Fibroblast of skin of left quadriceps (primary cell): ENCODE results near the gene BPNT1.
"Not testable (repeated sequence)": the region's sequence is repeated elsewhere in the genome, so short reads cannot be mapped to it uniquely, and the experiment has no call there.

ENCODE experiments used
- DNase-seq, 2 experiments: peaks; one replicate each; pipeline ENCODE4 v3.0.0-alpha.2; 2013; ENCODE audit warnings: low read depth in 2 of 2

Gene BPNT1, protein sequence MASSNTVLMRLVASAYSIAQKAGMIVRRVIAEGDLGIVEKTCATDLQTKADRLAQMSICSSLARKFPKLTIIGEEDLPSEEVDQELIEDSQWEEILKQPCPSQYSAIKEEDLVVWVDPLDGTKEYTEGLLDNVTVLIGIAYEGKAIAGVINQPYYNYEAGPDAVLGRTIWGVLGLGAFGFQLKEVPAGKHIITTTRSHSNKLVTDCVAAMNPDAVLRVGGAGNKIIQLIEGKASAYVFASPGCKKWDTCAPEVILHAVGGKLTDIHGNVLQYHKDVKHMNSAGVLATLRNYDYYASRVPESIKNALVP

DNA sequence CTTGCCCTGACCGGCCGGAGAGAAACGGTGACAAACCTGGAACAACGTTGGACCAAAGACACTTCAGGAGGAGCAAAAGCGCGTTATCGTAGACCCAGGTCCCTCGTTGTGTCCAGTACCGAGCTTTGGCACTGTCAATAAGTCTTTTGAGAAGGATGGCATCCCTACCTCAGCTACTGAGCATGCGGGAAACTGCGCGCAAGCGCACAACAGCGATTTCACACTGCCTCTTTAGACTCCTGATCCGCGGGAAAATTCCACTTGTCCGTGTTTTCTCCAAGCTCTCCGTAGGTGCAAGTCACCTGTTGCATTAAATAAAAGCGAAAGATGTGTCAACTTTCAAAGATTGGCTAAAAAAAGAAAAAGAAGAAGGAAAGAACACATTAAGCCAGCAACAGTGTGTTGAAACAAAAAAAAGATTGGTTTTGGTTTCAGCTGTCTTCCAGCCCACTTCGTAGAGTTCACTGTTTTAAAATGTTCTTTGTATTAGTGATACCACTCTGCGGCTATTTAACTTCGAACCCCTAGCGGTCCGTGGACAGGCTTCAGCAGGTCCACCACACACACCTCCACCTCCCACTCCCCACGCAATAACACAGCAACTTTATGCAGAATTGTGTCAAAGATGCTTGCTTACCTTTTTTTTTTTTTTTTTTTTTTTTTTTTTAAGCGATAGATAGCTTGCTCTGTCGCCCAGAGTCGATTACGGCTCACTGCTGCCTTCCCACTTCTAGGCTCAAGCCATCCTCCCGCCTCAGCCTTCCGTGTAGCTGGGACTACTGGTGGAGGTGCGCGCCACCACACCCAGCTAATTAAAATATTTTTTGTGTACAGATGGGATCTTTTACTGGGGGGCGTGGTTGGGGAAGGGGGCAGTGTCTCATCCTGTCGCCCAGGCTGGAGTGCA, at the start of gene BPNT1:
Gene BPNT1 (minus strand): TSS at position 139 of the 907 bp plus-strand sequence. CDS start 9,942 bp downstream, outside the sequence.
- peak; percentile 80 to 82 for DNase-seq

DNA sequence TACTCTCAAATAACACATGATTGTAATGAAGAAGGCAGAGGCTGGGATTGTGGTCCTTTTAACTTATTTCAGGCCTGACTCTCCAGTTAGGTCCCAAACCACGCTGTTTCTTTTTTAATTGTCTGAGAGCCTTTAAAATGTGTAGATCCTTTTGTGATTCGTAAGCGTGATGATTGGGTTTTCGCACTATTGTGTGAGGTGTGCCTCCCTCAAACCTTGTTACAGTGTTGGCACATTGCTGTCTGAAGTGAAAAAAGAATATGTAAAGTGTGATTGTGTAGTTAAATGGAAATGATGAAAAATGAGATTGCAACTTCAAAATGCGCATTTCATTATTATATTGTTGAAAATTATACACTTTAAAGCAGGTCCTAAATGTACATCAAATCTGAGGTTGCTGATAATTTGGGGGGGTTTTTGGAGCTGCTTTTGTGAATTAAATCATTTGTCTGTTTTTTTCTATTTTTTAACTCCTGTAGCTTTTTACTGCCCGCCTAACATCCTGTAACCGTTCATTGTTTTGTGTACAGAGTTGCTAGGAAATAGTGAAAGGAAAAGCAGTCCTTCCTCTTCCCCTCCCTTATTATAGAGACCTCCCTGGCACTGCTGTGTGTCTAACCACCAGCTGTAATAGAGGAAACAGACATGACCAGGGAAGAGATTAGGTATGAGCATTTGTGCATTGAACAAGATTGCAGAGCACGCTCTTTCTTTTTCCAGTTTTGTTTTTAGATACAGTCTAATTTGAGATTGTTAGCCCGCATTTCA, 47.6 kb upstream of the BPNT1 start:
- DNase-seq, result no peak

DNA sequence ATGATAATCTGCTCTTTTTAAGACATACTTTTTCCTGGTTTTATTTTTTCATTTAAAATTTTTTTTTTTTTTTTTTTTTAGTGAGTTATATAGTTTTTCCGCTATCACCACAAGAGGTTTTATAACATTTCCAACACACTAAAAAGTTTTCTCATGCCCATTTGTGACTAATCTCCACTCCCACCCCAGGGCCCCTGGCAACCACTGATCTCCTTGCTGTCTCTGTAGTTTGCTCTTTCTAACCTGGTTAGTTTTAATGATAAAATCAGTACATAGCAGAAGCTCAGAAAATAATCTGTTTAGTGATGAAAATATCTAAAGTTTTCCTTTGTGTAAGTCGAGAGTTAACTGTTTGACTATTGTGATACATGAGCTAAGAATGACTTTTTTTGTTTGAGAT, 46.2 kb upstream of the BPNT1 start:
- DNase-seq, result no peak

DNA sequence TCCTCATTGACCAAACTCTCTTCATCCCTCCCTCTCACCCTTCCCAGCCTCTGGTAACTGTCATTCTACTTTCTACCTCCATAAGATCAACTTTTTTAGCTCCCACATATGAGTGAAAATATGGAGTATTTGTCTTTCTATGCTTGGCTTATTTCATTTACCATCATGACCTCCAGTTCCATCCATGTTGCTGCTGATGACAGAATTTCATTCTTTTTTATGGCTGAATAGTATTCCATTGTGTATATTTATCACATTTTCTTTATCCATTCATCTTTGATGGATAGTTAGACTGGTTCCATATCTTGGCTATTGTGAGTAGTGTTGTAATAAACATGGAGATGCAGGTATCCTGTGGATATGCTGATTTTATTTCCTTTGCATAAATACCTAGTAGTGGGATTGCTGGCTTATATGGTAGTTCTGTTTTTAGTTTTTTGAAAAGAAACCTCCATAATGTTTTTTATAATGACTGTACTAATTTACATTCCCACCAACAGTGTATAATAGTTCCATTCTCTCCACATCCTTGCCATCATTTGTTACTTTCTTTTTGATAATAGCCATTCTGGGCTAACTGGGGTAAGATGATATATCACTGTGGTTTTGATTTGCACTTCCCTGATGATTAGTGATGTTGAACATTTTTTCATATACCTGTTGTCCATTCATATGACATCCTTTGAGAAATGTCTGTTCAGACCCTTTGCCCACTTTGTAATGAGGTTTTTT, 40.1 kb upstream of the BPNT1 start:
- no peak for DNase-seq

DNA sequence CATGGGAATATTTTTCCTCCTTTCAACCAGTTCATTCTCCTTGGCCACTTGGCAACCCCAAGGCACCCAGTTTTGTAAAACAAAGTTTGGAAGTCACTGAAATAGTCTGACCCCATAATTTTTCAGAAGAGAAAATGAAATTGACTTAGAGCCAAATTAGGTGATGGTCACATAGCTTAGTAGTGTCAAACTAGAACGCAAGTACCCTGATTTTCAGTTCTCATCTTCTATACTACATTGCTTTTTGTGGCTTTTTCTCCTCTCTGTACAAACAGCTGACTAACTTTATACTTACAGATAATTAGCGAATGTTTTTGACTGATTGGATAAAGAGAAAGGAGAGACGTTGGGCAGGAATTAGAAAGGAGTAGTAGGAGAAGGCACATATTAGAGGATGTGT, 37.5 kb upstream of the BPNT1 start:
- DNase-seq, result no peak

DNA sequence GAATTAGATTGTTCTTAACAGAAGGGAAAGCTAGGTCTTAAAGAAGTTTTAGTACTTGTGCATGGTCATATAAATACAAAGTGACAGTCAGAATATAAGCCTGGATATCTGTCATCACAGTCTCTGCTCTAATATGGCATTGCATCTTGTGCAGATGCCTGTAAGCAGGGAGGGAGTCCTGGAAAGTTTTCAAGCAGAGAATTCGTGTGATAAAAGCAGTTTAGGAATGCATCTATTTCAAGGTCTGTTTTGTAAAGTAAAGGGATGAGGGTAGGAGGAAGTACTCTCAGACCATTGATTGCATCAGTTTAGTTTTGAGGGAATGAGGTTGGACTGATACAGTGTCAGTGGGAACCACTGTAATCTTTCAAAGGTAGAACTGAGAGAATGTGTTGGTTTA, 35.0 kb upstream of the BPNT1 start:
- DNase-seq, result peak; percentile 43 to 46

DNA sequence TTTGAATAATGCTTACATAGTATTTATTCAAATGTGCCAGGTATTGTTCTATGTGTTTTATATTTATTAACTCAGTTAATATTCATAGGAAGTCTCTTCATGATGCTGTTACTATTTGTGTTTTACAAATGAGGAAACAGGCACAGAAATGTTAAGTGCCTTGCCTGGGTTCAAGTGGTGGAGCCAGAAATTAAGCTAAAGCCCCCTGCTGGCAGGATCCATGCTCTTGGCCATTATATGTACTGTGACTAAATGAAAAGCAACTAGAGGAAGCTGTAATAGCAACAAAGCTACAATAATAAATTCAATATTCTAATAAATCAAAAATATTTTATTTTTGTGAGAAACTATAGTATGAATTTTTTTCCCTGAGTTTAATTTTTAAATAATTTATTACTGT, 34.3 kb upstream of the BPNT1 start:
- no peak for DNase-seq

DNA sequence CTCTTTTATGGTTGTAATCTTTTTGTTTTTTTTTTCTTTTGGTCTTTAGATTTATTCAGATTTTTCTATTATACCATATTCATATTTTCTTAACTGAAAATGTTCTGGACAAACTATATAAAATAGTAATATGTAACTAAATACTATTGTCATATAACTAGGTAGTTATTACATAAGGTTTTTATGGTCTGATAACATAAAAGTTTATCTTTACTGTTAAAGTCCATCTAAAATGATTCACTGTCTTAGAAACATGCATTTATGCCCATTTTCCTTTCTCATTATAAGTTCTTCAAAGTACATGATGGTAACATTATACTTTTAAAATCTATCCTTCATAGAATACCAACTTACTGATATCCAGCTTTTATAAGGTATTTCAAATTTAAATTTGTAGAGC, 33.5 kb upstream of the BPNT1 start:
- no peak for DNase-seq

DNA sequence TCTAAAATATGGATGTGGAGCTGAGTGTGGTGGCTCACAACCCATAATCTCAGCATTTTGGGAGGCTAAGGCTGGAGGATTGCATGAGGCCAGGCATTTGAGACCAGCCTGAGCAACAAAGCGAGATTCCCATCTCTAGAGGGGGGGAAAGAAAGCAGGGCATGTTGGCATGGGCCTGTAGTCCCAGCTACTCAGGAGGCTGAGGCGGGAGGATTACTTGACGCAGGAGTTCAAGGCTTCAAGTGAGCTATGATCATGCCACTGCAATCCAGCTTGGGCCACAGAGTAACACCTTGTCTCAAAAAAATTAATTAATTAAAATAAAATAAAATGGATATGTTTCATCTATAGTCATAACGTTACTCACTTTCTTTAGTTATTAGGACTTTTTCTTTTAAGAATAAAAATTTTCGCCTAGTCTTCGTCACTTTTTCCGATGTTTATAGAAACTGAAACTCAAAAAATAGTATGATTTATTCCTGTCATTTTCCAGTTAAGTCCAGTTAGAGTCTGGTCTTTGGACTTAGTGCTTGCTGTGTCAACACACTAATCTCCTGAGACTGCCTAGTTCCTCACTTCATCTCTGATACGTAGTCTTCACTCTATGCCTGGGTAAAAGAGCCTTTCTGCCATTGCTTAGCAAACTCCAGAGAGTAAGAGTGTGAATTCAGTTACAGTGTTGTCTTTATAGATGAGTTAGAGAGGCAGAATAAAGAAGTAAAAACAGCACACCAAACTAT, 32.4 kb upstream of the BPNT1 start:
- no peak for DNase-seq

DNA sequence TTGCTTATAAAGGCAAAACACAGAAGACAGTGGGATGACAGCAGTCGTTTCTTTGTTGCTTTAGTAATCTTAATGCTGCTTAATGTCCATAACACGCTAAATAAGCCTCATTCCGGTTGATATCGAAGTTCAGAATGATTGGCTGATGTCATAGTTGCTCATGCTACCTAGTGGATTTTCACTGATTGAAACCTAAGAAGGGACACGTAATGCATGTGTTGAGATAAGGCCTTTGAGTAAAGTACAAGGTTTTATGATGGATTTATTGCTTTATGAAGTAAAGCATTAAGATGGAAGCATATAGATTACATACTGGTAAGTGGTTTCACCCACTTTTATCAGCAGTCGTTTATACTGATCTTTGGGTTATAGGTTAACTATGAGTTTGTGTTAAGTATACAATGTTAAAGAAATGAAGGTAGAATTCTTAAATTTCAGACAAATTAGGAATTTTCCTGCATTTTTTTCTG, 29.5 kb upstream of the BPNT1 start:
- no peak for DNase-seq

DNA sequence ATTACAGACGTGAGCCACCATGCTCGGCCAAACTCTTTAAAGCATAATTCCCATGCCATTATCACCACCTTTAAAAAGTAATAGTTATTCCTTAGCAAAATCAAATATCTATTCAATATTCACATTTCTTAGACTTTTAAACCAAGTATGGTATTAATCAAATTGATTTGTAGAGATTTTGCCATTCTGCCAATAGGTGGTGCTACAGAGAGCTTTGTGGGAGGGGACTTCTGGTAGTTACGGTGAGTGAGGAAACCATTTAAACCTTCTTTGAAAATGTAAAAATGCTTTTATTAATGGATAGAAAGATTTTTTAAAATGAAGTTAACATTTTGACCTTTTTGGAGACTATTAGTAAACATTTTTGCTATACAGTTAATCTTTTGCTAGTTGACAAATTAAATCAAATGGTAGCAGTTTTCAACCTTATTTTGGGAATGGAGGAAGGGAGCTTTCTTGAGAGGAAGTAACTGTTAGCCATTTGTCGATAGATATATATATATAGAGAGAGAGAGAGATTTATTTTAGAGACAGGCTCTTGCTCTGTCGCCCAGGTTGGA, 23.6 kb upstream of the BPNT1 start:
- DNase-seq, result no peak

DNA sequence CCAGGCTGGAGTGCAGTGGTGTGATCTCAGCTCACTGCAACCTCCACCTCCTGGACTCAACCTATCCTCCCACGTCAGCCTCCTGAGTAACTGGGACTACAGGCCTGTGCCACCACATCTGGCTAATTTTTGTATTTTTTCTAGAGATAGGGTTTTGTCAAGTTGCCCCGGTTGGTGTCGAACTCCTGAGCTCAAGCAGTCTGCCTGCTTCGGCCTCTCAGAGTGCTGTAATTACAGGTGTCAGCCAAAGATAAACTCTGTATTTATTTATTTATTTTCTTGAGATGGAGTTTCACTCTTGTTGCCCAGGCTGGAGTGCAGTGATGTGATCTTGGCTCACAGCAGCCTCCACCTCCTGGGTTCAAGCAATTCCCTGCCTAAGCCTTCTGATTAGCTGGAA, 23.0 kb upstream of the BPNT1 start:
- not testable (repeated sequence) for DNase-seq

DNA sequence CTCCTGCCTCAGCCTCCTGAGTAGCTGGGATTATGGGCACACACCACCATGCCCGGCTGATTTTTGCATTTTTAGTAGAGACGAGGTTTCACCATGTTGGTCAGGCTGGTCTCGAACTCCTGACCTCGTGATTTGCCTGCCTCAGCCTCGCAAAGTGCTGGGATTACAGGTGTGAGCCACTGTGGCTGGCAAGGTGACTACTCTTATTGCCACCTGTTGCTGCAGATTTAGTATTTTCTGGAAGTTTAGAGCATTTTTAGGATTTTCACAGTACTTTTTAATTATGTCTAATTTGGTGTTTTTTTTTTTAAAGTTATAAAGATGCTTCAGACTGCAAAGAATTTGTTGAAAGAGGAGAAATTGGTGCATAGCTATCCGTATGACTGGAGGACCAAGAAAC, 20.9 kb upstream of the BPNT1 start:
- not testable (repeated sequence) for DNase-seq

DNA sequence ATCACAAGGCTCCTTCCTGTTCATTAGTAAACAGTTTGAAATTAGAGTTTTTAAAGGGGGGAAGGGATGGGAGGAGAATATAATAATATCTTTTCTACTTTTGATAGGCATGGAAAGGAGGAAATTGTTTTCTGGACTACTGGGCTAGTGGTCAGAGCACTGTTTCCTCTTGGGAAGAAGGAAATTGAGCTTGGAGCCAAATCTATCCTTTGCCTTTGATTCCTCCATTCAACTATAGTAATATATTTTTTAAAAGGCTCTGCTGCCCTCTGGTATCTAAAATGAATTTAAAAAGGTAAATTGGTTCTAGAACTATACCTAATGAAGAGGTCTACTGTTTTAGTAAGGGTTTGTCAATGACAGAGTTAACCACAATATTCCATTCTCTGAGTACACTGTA, 10.2 kb upstream of the BPNT1 start:
- DNase-seq, result no peak

DNA sequence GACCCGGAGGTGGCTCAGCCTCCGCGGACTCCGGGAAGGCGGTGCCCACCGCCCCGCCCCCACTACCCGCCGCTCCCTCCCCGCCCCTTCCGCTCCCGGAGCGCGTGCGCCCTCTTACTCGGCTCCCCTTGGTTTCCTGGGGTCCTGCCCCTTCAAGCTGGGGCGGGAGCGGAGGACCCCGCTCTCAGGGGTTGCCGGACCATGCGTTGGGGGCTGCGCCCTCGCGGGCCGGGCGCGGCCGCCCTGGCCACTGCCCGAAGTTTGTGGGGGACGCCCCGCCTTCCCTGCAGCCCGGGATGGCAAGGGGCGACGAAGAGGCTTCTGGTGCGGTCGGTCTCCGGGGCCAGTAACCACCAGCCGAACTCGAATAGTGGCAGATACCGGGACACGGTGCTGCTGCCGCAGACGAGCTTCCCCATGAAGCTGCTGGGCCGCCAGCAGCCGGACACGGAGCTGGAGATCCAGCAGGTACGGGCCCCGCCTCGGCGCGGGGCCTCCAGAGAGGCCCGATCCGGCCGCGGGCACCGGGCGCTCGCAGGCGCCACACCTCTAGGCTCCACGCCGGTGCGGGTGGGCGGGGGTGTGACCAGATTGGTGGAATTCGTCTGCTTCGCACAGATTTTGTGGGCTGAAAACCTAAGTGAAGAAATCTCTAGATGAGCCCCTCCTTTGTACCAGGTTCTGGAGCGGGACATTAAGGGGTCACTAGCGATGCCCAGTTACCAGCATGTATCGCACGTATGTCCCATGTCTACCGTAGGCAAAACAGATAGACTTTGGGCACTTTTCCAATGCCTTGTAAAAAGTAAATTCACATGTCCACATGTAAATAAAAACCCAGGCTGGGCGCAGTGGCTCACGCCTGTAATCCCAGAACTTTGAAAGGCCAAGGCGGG, 4.7 kb upstream of the BPNT1 start, which contains the start of gene IARS2:
Gene IARS2 (plus strand): TSS at position 117 of the 896 bp plus-strand sequence. CDS start 85 bp downstream, at position 202.
- DNase-seq, result peak; percentile 59 to 63

DNA sequence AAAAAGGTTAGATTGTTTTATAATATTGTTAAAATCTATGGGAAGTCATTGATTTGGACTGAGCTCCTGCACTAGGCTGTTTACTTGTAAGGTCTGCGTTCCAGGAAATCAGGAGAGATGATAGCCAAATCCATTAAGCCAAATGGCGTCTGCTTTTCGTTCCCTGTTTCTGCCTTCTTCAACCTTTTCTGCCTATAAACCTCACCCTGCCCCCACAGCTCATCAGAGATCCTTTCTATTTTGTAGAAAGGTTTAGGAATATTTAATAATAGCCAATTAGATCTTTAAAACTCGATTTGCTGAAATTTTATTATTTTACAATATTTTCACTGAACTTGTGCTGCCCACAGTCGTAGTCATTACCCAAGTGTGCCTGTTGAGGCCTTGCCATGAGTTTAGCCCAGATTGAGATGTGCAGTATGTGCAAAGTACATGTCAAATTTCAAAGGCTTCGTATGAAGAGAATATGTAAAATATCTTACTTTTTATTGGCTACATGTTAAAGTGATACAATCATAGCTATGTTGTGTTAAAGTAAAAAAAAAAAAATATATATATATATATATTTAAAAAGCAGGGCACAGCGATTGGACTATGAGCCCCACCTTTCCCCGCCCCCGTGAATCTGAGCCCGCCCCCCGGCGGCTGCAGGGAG, 3.9 kb upstream of the BPNT1 start:
- no peak for DNase-seq

DNA sequence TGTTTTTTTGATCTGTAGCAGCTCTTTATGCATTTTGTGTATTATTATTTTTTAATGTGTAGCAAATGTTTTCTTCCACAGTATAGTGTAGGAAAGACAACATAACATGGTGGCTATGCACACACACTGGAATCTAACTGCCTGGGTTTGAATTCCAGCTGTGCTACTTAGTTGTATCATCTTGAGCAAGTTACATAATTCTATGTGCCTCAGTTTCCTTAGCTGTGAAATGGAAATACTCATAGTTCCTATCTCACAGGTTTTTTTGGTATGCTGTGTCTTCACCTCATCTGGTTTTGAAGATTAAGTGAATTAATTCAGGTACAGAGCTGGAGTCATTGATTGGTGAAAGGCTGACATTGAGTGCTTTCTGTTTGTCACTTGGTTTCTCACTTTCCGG, 3.1 kb upstream of the BPNT1 start:
- no peak for DNase-seq

DNA sequence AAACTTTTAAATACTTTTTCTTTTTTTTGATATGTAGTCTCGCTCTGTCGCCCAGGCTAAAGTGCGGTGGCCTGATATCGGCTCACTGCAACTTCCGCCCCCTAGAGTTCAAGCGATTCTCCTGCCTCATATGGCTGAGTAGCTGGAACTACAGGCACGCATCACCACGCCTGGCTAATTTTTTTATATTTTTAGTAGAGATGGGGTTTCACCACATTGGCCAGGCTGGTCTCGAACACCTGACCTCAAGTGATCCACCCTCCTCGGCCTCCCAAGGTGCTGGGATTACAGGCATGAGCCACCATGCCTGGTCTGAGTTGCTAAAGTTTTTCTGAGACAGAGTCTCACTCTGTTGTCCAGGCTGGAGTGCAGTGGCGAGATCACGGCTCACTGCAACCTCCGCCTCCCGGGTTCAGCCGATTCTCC, 3.3 kb downstream of the BPNT1 start:
- DNase-seq, result not testable (repeated sequence)

DNA sequence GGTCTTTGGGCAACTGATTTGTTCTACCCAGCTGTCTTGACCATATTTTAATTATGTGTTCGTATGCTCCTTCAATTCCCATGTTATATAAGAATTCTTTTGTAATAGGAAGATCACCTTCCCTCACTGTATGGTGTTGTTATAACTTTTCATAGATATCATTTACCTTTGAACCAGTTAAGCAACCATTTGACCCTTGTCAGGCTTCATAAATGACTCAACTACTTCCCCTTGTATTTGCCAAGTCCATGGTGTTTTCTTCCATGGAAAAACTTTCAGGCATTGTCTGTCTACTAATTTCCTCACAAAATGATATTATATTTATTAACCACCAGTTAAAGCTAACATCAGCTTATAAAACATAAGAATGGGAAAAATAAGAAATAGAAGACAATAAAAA, 5.1 kb downstream of the BPNT1 start:
- DNase-seq, result no peak
